Neural cell (in vitro differentiated cells): ENCODE data around the gene MAPT.

ENCODE experiments used
- EP300 ChIP-seq: fragments of 450-650 bp; conservative IDR thresholded peaks from 2 replicates; pipeline ENCODE4 v1.6.1; 2014; ENCODE audit warnings: antibody characterized with exemption, mild to moderate bottlenecking, moderate library complexity; ENCODE audit not compliant: poor library complexity, severe bottlenecking
- POLR2AphosphoS5 ChIP-seq: IDR thresholded peaks from 2 replicates; pipeline ENCODE4 v1.6.1; 2012
- RAD21 ChIP-seq: fragments of 450-650 bp; conservative IDR thresholded peaks from 2 replicates; pipeline ENCODE4 v1.6.1; 2014; ENCODE audit warnings: antibody characterized with exemption, mild to moderate bottlenecking, moderate library complexity
- SMC3 ChIP-seq: fragments of 450-650 bp; conservative IDR thresholded peaks from 2 replicates; pipeline ENCODE4 v1.6.1; 2014; ENCODE audit warnings: antibody characterized with exemption, mild to moderate bottlenecking, moderate library complexity; ENCODE audit not compliant: poor library complexity
- TF ChIP-seq, protein P1 (sequence below): fragments of 450-650 bp; IDR thresholded peaks from 2 replicates; pipeline ENCODE4 v1.5.1; 2014; ENCODE audit warnings: antibody characterized with exemption, mild to moderate bottlenecking, moderate library complexity; ENCODE audit not compliant: poor library complexity, severe bottlenecking

DNA sequence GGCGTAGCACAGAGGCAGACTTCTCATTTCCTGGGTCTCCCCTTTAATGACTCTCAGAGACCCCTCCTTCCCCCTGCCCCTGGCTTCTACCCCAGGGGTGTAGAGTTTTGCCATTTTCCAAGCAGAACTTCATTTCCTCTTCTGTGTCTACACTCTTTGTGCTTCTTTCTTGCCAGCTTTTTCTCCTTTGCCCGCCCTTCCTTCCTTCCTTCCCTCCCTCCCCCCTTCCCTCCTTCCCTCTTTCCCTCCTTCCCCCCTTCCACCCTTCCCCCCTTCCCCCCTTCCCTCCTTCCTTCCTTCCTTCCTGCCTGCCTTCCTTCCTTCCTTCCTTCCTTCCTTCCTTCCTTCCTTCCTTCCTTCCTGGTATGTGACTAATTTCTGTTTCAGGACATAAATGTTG lies 47.0 kb downstream of the MAPT start:
- TF ChIP-seq SMC3 (no peak), POLR2AphosphoS5 (no peak), RAD21 (no peak), EP300 (no peak)
- TF ChIP-seq, protein P1, sequence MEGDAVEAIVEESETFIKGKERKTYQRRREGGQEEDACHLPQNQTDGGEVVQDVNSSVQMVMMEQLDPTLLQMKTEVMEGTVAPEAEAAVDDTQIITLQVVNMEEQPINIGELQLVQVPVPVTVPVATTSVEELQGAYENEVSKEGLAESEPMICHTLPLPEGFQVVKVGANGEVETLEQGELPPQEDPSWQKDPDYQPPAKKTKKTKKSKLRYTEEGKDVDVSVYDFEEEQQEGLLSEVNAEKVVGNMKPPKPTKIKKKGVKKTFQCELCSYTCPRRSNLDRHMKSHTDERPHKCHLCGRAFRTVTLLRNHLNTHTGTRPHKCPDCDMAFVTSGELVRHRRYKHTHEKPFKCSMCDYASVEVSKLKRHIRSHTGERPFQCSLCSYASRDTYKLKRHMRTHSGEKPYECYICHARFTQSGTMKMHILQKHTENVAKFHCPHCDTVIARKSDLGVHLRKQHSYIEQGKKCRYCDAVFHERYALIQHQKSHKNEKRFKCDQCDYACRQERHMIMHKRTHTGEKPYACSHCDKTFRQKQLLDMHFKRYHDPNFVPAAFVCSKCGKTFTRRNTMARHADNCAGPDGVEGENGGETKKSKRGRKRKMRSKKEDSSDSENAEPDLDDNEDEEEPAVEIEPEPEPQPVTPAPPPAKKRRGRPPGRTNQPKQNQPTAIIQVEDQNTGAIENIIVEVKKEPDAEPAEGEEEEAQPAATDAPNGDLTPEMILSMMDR = no peak
